Progenitor cell of endocrine pancreas (in vitro differentiated cells): Measurements from ENCODE around the gene IFI35. TPM values are rescaled to one million over a fixed set of nuclear protein-coding genes. Genes with fewer than 3 reads are reported as not detected.
"Not testable (repeated sequence)": the region's sequence is repeated elsewhere in the genome, so short reads cannot be mapped to it uniquely, and the experiment has no call there.

Experiments used
- DNase-seq: peaks from one replicate; pipeline ENCODE4 v3.0.0; 2021; ENCODE audit warnings: low spot score; ENCODE audit not compliant: unreplicated experiment
- H3K27ac Mint-ChIP-seq: 2 replicates; pipeline ENCODE4 v1.8.0; 2021; ENCODE audit warnings: mild to moderate bottlenecking, moderate library complexity, mixed read lengths
- H3K27me3 Mint-ChIP-seq: 2 replicates; pipeline ENCODE4 v1.8.0; 2021; ENCODE audit warnings: mixed read lengths
- H3K36me3 Mint-ChIP-seq: 2 replicates; pipeline ENCODE4 v1.8.0; 2022; ENCODE audit warnings: mixed read lengths; ENCODE audit not compliant: insufficient read depth
- H3K4me1 Mint-ChIP-seq: 2 replicates; pipeline ENCODE4 v1.8.0; 2021; ENCODE audit warnings: low read depth, mixed read lengths
- H3K4me3 Mint-ChIP-seq: 2 replicates; pipeline ENCODE4 v1.8.0; 2021; ENCODE audit warnings: low read depth, mild to moderate bottlenecking, moderate library complexity, mixed read lengths
- H3K9me3 Mint-ChIP-seq: 2 replicates; pipeline ENCODE4 v1.8.0; 2021; ENCODE audit warnings: low read depth, mixed read lengths
- long read RNA-seq: library from polyadenylated mRNA; unstranded; transcript quantifications from one replicate; pipeline ENCODE4 v2.0.0, GENCODE V29; 2020
- total RNA-seq: library from RNA; stranded (reverse); gene quantifications from 2 replicates; pipeline ENCODE4 v1.2.1, GENCODE V29; 2021
- TF ChIP-seq, protein P1 (sequence below): fragments of 200-600 bp; sonication (generic); IDR thresholded peaks from one replicate; pipeline ENCODE4 v1.5.0; 2021; ENCODE audit warnings: antibody characterized with exemption, mild to moderate bottlenecking; ENCODE audit not compliant: unreplicated experiment

Gene IFI35
- 1.2 and 1.6 TPM in 2 replicates for total RNA-seq
- long read RNA-seq, partial matches to known transcripts: 0 of 1 reads
- long read RNA-seq, other reads (novel, unspliced or antisense): 1 of 1 reads

DNA sequence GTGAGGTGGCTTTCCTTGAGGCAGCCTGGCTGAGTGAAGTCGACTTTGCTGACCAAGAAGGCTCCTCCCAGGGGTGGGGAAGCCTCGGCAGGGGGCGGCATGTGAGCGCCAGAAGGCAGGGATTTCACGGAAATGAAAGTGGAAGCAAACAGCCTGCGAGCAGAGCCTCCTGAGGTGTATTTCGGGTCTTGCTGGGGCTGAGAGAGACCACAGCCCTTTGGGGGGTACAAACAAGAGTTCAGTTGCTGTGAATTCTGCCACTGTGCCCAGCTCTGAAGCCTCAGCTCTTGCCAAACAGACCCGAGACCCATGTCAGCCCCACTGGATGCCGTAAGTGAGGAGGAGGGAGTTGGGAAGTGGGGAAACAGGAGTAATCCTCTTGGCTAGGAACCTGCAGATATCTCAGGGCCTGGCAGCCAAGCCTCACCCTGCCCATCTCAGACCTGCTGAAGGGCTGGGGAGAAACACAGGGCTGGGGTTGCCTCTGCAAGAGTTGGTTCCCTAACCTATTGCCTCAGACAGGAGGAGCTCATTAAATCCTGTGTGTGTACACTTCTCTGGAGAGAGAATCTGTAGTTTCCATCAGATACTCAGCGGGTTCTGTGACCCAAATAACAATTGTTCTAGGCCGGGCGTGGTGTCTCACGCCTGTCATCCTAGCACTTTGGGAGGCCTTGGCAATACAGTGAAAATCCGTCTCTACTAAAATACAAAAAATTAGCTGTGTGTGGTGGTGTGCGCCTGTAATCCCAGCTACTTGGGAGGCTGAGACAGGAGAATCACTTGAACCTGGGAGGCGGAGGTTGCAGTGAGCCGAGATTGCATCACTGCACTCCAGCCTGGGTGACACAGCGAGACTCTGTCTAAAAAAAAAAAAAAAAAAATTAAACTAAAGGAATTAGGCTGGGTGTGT, at the start of gene IFI35:
Gene IFI35 (plus strand): TSS at position 146 of the 913 bp plus-strand sequence. CDS start 164 bp downstream, at position 310.
- Mint-ChIP-seq H3K4me1 (peaks cover 3% of the 10 kb centered on the region), H3K27ac (peak within 1 kb of the TSS; percentile 81), H3K4me3 (peak within 1 kb of the TSS; percentile 55), H3K27me3 (no peaks in the 10 kb centered on the region), H3K9me3 (no peaks in the 10 kb centered on the region), H3K36me3 (peaks cover 4% of the 10 kb centered on the region)
- no peak for DNase-seq
- TF ChIP-seq, protein P1, sequence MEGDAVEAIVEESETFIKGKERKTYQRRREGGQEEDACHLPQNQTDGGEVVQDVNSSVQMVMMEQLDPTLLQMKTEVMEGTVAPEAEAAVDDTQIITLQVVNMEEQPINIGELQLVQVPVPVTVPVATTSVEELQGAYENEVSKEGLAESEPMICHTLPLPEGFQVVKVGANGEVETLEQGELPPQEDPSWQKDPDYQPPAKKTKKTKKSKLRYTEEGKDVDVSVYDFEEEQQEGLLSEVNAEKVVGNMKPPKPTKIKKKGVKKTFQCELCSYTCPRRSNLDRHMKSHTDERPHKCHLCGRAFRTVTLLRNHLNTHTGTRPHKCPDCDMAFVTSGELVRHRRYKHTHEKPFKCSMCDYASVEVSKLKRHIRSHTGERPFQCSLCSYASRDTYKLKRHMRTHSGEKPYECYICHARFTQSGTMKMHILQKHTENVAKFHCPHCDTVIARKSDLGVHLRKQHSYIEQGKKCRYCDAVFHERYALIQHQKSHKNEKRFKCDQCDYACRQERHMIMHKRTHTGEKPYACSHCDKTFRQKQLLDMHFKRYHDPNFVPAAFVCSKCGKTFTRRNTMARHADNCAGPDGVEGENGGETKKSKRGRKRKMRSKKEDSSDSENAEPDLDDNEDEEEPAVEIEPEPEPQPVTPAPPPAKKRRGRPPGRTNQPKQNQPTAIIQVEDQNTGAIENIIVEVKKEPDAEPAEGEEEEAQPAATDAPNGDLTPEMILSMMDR: peak; percentile 16

- TF ChIP-seq, protein P1: no peak
- peaks cover 11% of the 10 kb centered on the region for H3K4me1 Mint-ChIP-seq
- no peaks in the 10 kb centered on the region for H3K27me3 Mint-ChIP-seq
- H3K4me3 Mint-ChIP-seq: peak within 1 kb of the TSS; percentile 93
- H3K27ac Mint-ChIP-seq: peak within 1 kb of the TSS; percentile 99
- no peaks in the 10 kb centered on the region for H3K9me3 Mint-ChIP-seq
- DNase-seq: peak; percentile 78
- H3K36me3 Mint-ChIP-seq: peaks cover 7% of the 10 kb centered on the region
These were observed 42.2 kb upstream of the IFI35 start, which contains the start of gene AARSD1 for GRCh38 chr17:42964161-42964932. AARSD1 (minus strand) TSS chr17:42964454; CDS start chr17:42964440, 14 bp downstream.

DNA sequence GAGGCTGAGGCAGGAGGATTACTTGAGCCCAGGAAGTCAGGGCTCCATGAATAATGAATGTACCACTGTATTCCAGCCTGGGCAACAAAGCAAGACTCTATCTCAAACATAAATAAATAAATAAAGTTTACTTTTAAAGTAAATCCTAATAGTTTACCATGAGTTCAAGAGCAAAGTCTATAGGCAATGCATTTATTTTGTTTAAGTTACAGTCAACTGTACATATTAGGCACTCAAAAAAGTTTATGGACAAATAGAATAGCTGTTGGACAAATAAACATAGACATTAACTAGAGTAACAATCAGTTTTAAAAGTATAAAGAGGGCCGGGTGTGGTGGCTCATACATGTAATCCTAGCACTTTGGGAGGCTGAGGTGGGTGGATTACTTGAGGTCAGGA, 38.7 kb upstream of the IFI35 start:
- no peaks in the 10 kb centered on the region for H3K9me3 Mint-ChIP-seq
- H3K4me3 Mint-ChIP-seq: no peak overlapping the region
- no peaks in the 10 kb centered on the region for H3K27me3 Mint-ChIP-seq
- peaks cover 1% of the 10 kb centered on the region for H3K36me3 Mint-ChIP-seq
- peaks cover 11% of the 10 kb centered on the region for H3K4me1 Mint-ChIP-seq
- DNase-seq: no peak
- TF ChIP-seq, protein P1: no peak
- no peak overlapping the region for H3K27ac Mint-ChIP-seq

GRCh38 chr17:42969001-42969581, 37.5 kb upstream of the IFI35 start:
- no peaks in the 10 kb centered on the region for H3K27me3 Mint-ChIP-seq
- no peak for DNase-seq
- peak overlapping the region; percentile 41 for H3K27ac Mint-ChIP-seq
- H3K36me3 Mint-ChIP-seq: peaks cover 1% of the 10 kb centered on the region
- no peaks in the 10 kb centered on the region for H3K9me3 Mint-ChIP-seq
- TF ChIP-seq, protein P1: no peak
- H3K4me1 Mint-ChIP-seq: peaks cover 5% of the 10 kb centered on the region
- no peak overlapping the region for H3K4me3 Mint-ChIP-seq

DNA sequence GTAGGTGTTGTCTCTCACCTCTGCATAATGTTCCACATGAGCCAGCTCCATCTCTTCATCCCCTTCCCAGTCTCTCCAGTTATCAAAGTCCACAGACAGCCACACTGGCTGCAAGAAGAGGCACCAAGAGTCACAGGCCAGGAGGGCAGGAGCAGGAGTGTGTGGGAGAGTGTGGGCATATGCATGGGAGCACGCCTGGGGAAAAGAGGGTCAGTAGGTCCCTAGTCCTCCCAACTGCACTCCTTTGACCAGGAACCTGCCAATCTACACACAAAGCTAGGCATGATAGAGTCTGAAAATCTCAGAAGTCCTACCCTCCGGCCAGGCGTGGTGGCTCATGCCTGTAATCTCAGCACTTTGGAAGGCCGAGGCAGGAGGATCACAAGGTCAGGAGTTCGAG, 35.0 kb upstream of the IFI35 start:
- no peak overlapping the region for H3K27ac Mint-ChIP-seq
- H3K36me3 Mint-ChIP-seq: peaks cover 1% of the 10 kb centered on the region
- no peak overlapping the region for H3K4me3 Mint-ChIP-seq
- no peak for DNase-seq
- no peaks in the 10 kb centered on the region for H3K9me3 Mint-ChIP-seq
- H3K4me1 Mint-ChIP-seq: no peaks in the 10 kb centered on the region
- no peaks in the 10 kb centered on the region for H3K27me3 Mint-ChIP-seq
- TF ChIP-seq, protein P1: no peak

DNA sequence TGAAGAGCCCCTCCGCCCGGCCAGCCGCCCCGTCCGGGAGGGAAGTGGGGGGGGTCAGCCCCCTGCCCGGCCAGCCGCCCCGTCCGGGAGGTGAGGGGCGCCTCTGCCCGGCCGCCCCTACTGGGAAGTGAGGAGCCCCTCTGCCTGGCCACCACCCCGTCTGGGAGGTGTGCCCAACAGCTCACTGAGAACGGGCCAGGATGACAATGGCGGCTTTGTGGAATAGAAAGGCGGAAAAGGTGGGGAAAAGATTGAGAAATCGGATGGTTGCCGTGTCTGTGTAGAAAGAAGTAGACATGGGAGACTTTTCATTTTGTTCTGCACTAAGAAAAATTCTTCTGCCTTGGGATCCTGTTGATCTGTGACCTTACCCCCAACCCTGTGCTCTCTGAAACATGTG, 33.3 kb upstream of the IFI35 start:
- not testable (repeated sequence) for H3K27me3 Mint-ChIP-seq

More for the DNA sequence above, 33.3 kb upstream of the IFI35 start:
- not testable (repeated sequence) for H3K9me3 Mint-ChIP-seq, H3K4me3 Mint-ChIP-seq, H3K36me3 Mint-ChIP-seq, H3K4me1 Mint-ChIP-seq, DNase-seq, H3K27ac Mint-ChIP-seq
